Stomach (tissue), 4 donors: Measurements from ENCODE around the gene HSPB7.

Source experiments
- CTCF ChIP-seq, 7 experiments: fragments of 450-650 bp in 4 of 7; fragments of 200-600 bp in 3 of 7; sonication (generic) in 3 of 7; IDR thresholded peaks; one replicate each; pipeline ENCODE4 v1.5.1; 2016 to 2019; ENCODE audit warnings: antibody characterized with exemption in 7 of 7, control low read depth in 2 of 7, mild to moderate bottlenecking in 1 of 7
- EP300 ChIP-seq: sonication (generic); formaldehyde crosslinking; IDR thresholded peaks from one replicate; pipeline ENCODE4 v1.6.1; 2017; ENCODE audit warnings: antibody characterized with exemption
- POLR2A ChIP-seq, 4 donors: fragments of 450-650 bp; IDR thresholded peaks; one replicate each; pipeline ENCODE4 v1.6.1; 2016; ENCODE audit warnings: antibody characterized with exemption in 4 of 4, control low read depth in 2 of 4, mild to moderate bottlenecking in 1 of 4, moderate library complexity in 1 of 4

- TF ChIP-seq CTCF (IDR thresholded peaks at IDR 0.05) (no peak), EP300 (no peak), POLR2A (IDR thresholded peaks at IDR 0.05) (no peak)
These were observed 37.0 kb upstream of the HSPB7 start for GRCh38 chr1:16054598-16055540.
